Measurements from ENCODE around the gene SETD2. TPM values are rescaled to one million over a fixed set of nuclear protein-coding genes. Genes with fewer than 3 reads are reported as not detected.

Gene SETD2
- total and polyA plus RNA-seq, 2 experiments from 2014 or later: 16.7 to 45.2 TPM

DNA sequence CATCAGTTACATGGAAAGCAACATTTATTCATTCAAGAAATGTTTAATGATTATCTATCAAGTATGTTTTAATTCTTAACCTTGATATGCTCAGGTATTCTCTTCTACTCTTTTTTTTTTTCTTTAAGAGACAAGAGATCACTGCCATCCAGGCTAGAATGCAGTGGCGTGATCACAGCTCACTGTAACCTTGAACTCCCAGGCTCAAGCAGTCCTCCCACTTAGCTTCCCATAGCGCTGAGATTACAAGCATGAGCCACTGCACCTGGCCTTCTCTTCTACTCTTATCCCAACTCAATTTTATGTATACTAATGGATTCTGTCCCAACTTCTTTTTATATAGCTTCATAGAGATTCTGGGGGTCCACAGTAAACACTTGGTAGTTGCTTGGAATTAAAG, 50.9 kb downstream of the SETD2 start:
- H3K36me3 Mint-ChIP-seq (ENCODE audit: low read depth): peaks cover 38% of the 10 kb centered on the region
- peak overlapping the region; percentile 83 for H3K27ac ChIP-seq (ENCODE audit: low read depth)

More for the DNA sequence above, 50.9 kb downstream of the SETD2 start:
- Mint-ChIP-seq H3K9me3 (no peaks in the 10 kb centered on the region), H3K27me3 (ENCODE audit: insufficient read depth, low read depth, poor library complexity) (peaks cover 3% of the 10 kb centered on the region), H3K4me1 (peaks cover 39% of the 10 kb centered on the region), H3K27ac (peak overlapping the region; percentile 61), H3K4me3 (no peak overlapping the region)
- peaks cover 19% of the 10 kb centered on the region for H3K4me1 ChIP-seq (ENCODE audit: insufficient read depth)
- H3K27me3 ChIP-seq (ENCODE audit: insufficient read depth): no peaks in the 10 kb centered on the region
- no peak overlapping the region for H3K4me3 ChIP-seq
- no peak overlapping the region for H2AFZ ChIP-seq
- no peak overlapping the region for H3K4me2 ChIP-seq
- no peaks in the 10 kb centered on the region for H3K9me2 ChIP-seq (ENCODE audit: insufficient read depth)
- ATAC-seq (no peak), DNase-seq (ENCODE audit: low spot score) (no peak)
- H3F3A ChIP-seq (replicated peaks; ENCODE audit: low read depth): no peaks in the 10 kb centered on the region
- H4K20me1 ChIP-seq (replicated peaks; ENCODE audit: insufficient read depth): no peaks in the 10 kb centered on the region
- TF ChIP-seq ZNF114 (CRISPR knock-in tag; IDR thresholded peaks at IDR 0.05) (no peak), CTCF (conservative IDR thresholded peaks at IDR 0.05; ENCODE audit: low read depth in 2 of 2) (no peak), CREB1 (CRISPR knock-in tag; IDR thresholded peaks at IDR 0.05; ENCODE audit: low read depth) (no peak), NANOG (IDR thresholded peaks at IDR 0.05; ENCODE audit: borderline replicate concordance) (no peak), STAT1 (IDR thresholded peaks at IDR 0.05; ENCODE audit: unreplicated experiment) (no peak), JUNB (IDR thresholded peaks at IDR 0.05; ENCODE audit: unreplicated experiment) (no peak), EZH2 (IDR thresholded peaks at IDR 0.05; ENCODE audit: low read depth, unreplicated experiment) (no peak), EZH2phosphoT487 (IDR thresholded peaks at IDR 0.05; ENCODE audit: unreplicated experiment) (no peak), ZNF331 (CRISPR knock-in tag; IDR thresholded peaks at IDR 0.05; ENCODE audit: low read depth) (no peak), POLR2AphosphoS5 (IDR thresholded peaks at IDR 0.05; ENCODE audit: low read depth) (no peak)
- TF ChIP-seq, protein P1, sequence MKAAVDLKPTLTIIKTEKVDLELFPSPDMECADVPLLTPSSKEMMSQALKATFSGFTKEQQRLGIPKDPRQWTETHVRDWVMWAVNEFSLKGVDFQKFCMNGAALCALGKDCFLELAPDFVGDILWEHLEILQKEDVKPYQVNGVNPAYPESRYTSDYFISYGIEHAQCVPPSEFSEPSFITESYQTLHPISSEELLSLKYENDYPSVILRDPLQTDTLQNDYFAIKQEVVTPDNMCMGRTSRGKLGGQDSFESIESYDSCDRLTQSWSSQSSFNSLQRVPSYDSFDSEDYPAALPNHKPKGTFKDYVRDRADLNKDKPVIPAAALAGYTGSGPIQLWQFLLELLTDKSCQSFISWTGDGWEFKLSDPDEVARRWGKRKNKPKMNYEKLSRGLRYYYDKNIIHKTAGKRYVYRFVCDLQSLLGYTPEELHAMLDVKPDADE (IDR thresholded peaks at IDR 0.05): no peak
- TF ChIP-seq, protein P2, sequence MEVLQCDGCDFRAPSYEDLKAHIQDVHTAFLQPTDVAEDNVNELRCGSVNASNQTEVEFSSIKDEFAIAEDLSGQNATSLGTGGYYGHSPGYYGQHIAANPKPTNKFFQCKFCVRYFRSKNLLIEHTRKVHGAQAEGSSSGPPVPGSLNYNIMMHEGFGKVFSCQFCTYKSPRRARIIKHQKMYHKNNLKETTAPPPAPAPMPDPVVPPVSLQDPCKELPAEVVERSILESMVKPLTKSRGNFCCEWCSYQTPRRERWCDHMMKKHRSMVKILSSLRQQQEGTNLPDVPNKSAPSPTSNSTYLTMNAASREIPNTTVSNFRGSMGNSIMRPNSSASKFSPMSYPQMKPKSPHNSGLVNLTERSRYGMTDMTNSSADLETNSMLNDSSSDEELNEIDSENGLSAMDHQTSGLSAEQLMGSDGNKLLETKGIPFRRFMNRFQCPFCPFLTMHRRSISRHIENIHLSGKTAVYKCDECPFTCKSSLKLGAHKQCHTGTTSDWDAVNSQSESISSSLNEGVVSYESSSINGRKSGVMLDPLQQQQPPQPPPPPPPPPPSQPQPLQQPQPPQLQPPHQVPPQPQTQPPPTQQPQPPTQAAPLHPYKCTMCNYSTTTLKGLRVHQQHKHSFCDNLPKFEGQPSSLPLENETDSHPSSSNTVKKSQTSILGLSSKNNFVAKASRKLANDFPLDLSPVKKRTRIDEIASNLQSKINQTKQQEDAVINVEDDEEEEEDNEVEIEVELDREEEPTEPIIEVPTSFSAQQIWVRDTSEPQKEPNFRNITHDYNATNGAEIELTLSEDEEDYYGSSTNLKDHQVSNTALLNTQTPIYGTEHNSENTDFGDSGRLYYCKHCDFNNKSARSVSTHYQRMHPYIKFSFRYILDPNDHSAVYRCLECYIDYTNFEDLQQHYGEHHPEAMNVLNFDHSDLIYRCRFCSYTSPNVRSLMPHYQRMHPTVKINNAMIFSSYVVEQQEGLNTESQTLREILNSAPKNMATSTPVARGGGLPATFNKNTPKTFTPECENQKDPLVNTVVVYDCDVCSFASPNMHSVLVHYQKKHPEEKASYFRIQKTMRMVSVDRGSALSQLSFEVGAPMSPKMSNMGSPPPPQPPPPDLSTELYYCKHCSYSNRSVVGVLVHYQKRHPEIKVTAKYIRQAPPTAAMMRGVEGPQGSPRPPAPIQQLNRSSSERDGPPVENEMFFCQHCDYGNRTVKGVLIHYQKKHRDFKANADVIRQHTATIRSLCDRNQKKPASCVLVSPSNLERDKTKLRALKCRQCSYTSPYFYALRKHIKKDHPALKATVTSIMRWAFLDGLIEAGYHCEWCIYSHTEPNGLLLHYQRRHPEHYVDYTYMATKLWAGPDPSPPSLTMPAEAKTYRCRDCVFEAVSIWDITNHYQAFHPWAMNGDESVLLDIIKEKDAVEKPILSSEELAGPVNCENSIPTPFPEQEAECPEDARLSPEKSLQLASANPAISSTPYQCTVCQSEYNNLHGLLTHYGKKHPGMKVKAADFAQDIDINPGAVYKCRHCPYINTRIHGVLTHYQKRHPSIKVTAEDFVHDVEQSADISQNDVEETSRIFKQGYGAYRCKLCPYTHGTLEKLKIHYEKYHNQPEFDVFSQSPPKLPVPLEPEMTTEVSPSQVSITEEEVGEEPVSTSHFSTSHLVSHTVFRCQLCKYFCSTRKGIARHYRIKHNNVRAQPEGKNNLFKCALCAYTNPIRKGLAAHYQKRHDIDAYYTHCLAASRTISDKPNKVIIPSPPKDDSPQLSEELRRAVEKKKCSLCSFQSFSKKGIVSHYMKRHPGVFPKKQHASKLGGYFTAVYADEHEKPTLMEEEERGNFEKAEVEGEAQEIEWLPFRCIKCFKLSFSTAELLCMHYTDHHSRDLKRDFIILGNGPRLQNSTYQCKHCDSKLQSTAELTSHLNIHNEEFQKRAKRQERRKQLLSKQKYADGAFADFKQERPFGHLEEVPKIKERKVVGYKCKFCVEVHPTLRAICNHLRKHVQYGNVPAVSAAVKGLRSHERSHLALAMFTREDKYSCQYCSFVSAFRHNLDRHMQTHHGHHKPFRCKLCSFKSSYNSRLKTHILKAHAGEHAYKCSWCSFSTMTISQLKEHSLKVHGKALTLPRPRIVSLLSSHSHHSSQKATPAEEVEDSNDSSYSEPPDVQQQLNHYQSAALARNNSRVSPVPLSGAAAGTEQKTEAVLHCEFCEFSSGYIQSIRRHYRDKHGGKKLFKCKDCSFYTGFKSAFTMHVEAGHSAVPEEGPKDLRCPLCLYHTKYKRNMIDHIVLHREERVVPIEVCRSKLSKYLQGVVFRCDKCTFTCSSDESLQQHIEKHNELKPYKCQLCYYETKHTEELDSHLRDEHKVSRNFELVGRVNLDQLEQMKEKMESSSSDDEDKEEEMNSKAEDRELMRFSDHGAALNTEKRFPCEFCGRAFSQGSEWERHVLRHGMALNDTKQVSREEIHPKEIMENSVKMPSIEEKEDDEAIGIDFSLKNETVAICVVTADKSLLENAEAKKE (CRISPR knock-in tag; IDR thresholded peaks at IDR 0.05): no peak
- TF ChIP-seq, protein P3, sequence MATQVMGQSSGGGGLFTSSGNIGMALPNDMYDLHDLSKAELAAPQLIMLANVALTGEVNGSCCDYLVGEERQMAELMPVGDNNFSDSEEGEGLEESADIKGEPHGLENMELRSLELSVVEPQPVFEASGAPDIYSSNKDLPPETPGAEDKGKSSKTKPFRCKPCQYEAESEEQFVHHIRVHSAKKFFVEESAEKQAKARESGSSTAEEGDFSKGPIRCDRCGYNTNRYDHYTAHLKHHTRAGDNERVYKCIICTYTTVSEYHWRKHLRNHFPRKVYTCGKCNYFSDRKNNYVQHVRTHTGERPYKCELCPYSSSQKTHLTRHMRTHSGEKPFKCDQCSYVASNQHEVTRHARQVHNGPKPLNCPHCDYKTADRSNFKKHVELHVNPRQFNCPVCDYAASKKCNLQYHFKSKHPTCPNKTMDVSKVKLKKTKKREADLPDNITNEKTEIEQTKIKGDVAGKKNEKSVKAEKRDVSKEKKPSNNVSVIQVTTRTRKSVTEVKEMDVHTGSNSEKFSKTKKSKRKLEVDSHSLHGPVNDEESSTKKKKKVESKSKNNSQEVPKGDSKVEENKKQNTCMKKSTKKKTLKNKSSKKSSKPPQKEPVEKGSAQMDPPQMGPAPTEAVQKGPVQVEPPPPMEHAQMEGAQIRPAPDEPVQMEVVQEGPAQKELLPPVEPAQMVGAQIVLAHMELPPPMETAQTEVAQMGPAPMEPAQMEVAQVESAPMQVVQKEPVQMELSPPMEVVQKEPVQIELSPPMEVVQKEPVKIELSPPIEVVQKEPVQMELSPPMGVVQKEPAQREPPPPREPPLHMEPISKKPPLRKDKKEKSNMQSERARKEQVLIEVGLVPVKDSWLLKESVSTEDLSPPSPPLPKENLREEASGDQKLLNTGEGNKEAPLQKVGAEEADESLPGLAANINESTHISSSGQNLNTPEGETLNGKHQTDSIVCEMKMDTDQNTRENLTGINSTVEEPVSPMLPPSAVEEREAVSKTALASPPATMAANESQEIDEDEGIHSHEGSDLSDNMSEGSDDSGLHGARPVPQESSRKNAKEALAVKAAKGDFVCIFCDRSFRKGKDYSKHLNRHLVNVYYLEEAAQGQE (IDR thresholded peaks at IDR 0.05; ENCODE audit: unreplicated experiment): no peak
- H3K36me3 ChIP-seq (ENCODE audit: insufficient read depth): no peaks in the 10 kb centered on the region; the same call in 1 of the 2 replicates
- peaks cover 4% of the 10 kb centered on the region; the same call in 1 of the 2 replicates for H3K79me2 ChIP-seq (replicated peaks; ENCODE audit: insufficient read depth)

Data from GM23338 (cell line).